GM12878 (cell line): ENCODE results near the gene SP2. TPM values are rescaled to one million over a fixed set of nuclear protein-coding genes. Genes with fewer than 3 reads are reported as not detected.

Experiments
- ATAC-seq: fragments of 200-7000 bp; cut with Tn5 transposase; 3 replicates; pipeline ENCODE4 v1.9.1; 2020; ENCODE audit warnings: mild to moderate bottlenecking, moderate library complexity
- BruUV-seq: library from RNA; stranded (reverse); fragments of 400-500 nt; replicated peaks from 2 replicates; lab custom pipeline; 2021; lab: Mats Ljungman, UMichigan
- CTCF ChIA-PET: fragments of 300-600 bp; sonication (Branson Sonifier 250); formaldehyde crosslinking; extraction: SDS; loops from one replicate; lab custom pipeline; 2021; ENCODE audit warnings: inconsistent platforms; lab: Yijun Ruan, JAX
- POLR2A ChIA-PET: fragments of 350-600 bp; formaldehyde crosslinking; extraction: SDS; loops from one replicate; lab custom pipeline; 2021; ENCODE audit warnings: inconsistent platforms; lab: Charles Lee
- RAD21 ChIA-PET: fragments of 300-600 bp; sonication (Branson Sonifier 250); formaldehyde crosslinking; loops from one replicate; lab custom pipeline; 2023; ENCODE audit warnings: antibody characterized with exemption; ENCODE audit not compliant: unreplicated experiment; lab: Charles Lee
- SMC1A ChIA-PET: fragments of 300-600 bp; sonication (Branson Sonifier 250); formaldehyde crosslinking; loops from one replicate; lab custom pipeline; 2023; ENCODE audit not compliant: unreplicated experiment, uncharacterized antibody; lab: Charles Lee
- DNase-seq: peaks from one replicate; pipeline ENCODE4 v3.0.0-alpha.2; 2011; ENCODE audit warnings: low read depth, low spot score
- FAIRE-seq: peaks from 3 replicates; lab custom pipeline; 2011; peaks lifted over from hg19 to GRCh38; lab: Jason Lieb, UNC
- H2AFZ ChIP-seq: 2 replicates; pipeline ENCODE4 v1.6.0; 2011; ENCODE audit warnings: low read depth, low read length, control low read depth; ENCODE audit not compliant: control insufficient read depth
- H3K27ac ChIP-seq: 2 replicates; pipeline ENCODE4 v1.5.1; 2011; ENCODE audit warnings: control low read depth; ENCODE audit not compliant: control insufficient read depth, insufficient read depth
- H3K27me3 ChIP-seq, 2 experiments: replicated peaks in 1 of 2; 2 replicates each; pipeline versions ENCODE4 v1.6.0 to v1.6.1; 2011; ENCODE audit warnings: low read length in 1 of 2; ENCODE audit not compliant: control insufficient read depth in 2 of 2, insufficient read depth in 2 of 2
- H3K36me3 ChIP-seq, 2 experiments: 2 replicates each; pipeline ENCODE4 v1.5.1; 2011; ENCODE audit warnings: low read length in 1 of 2; ENCODE audit not compliant: control insufficient read depth in 2 of 2, insufficient read depth in 2 of 2
- H3K4me1 ChIP-seq: 2 replicates; pipeline ENCODE4 v1.6.1; 2011; ENCODE audit warnings: mild to moderate bottlenecking, low read length, moderate library complexity, mixed read lengths; ENCODE audit not compliant: control insufficient read depth, insufficient read depth
- H3K4me2 ChIP-seq: 2 replicates; pipeline ENCODE4 v1.6.0; 2011; ENCODE audit warnings: control low read depth; ENCODE audit not compliant: control insufficient read depth, insufficient read depth
- H3K4me3 ChIP-seq: fragments of 200-600 bp; sonication (generic); 2 replicates; pipeline ENCODE4 v1.5.1; 2016
- H3K79me2 ChIP-seq: 2 replicates; pipeline ENCODE4 v1.6.0; 2011; ENCODE audit warnings: low read length; ENCODE audit not compliant: control insufficient read depth, insufficient read depth
- H3K9ac ChIP-seq: 2 replicates; pipeline ENCODE4 v1.8.0; 2011; ENCODE audit warnings: low read length, control low read depth, mixed read lengths; ENCODE audit not compliant: control insufficient read depth, insufficient read depth
- H3K9me3 ChIP-seq: replicated peaks from 3 replicates; pipeline ENCODE4 v1.5.1; 2011; ENCODE audit warnings: mild to moderate bottlenecking, low read length; ENCODE audit not compliant: control insufficient read depth, insufficient read depth
- H4K20me1 ChIP-seq: 2 replicates; pipeline ENCODE4 v1.6.0; 2011; ENCODE audit not compliant: control insufficient read depth, insufficient read depth
- BCL11A ChIP-seq: IDR thresholded peaks from 2 replicates; pipeline ENCODE4 v1.6.1; 2011; ENCODE audit warnings: low read depth, low read length
- DPF2 ChIP-seq: fragments of 450-650 bp; IDR thresholded peaks from 2 replicates; pipeline ENCODE4 v1.6.1; 2017; ENCODE audit warnings: mild to moderate bottlenecking
- IKZF2 ChIP-seq, 2 experiments: fragments of 450-650 bp; IDR thresholded peaks; 2 replicates each; pipeline ENCODE4 v1.6.1; 2017; ENCODE audit warnings: mild to moderate bottlenecking in 2 of 2, moderate library complexity in 2 of 2
- NR2C2 ChIP-seq: IDR thresholded peaks from 2 replicates; pipeline ENCODE4 v1.6.1; 2011; ENCODE audit warnings: borderline replicate concordance, low read depth; ENCODE audit not compliant: control insufficient read depth, insufficient read length
- POU2F2 ChIP-seq: IDR thresholded peaks from 3 replicates; pipeline ENCODE4 v1.6.1; 2011; ENCODE audit warnings: low read depth, mild to moderate bottlenecking, low read length, borderline replicate concordance
- RAD21 ChIP-seq: IDR thresholded peaks from 2 replicates; pipeline ENCODE4 v1.6.1; 2011; ENCODE audit warnings: mild to moderate bottlenecking, low read depth, low read length, moderate library complexity; ENCODE audit not compliant: insufficient read depth
- TARDBP ChIP-seq: IDR thresholded peaks from 2 replicates; pipeline ENCODE4 v1.6.1; 2016; ENCODE audit warnings: borderline replicate concordance
- WGBS: methylation state at CpG from one replicate; pipeline ENCODE4 v1.1.6; 2016; ENCODE audit warnings: low lambda C conversion rate; ENCODE audit not compliant: insufficient replicate concordance, insufficient coverage; ENCODE audit errors: missing lambda C conversion rate; 5-methylcytosine and 5-hydroxymethylcytosine counted together
- in situ Hi-C: fragments of 300-500 bp; cut with MboI; formaldehyde crosslinking; loops from 9 replicates; pipeline ENCODE4 v1.14.3; 2018; ENCODE audit warnings: mixed read lengths
- intact Hi-C: fragments of 100-400 bp; cut with micrococcal nuclease; formaldehyde crosslinking; loops from one replicate; pipeline ENCODE4 v1.14.2; 2022; ENCODE audit not compliant: unreplicated experiment
- polyA plus RNA-seq, 11 experiments: library from polyadenylated mRNA; depleted of rRNA in 4 of 11; unstranded in 6 of 11; stranded (reverse) in 5 of 11; fragments of >200 nt; fragmentation: Nextera tagmentation in 4 of 11; fragmentation: Illumina TruSeq in 1 of 11; extraction: Ambion mirVana in 4 of 11; extraction: Trizol in 1 of 11; gene quantifications; 1 replicate in 1 of 11; 2 replicates in 10 of 11; pipeline versions ENCODE4 v1.2.1 to v1.2.3, GENCODE V29; 2011 to 2016; ENCODE audit warnings: inconsistent platforms in 2 of 11, missing spikeins in 2 of 11, low read depth in 1 of 11
- total RNA-seq, 4 experiments: library from RNA; depleted of rRNA in 3 of 4; stranded (reverse); fragments of >200 nt in 3 of 4; fragmentation: Illumina TruSeq in 1 of 4; extraction: Trizol in 1 of 4; gene quantifications; 2 replicates each; pipeline versions ENCODE4 v1.2.1 to v1.2.3, GENCODE V29; 2013 to 2021
- TF ChIP-seq, protein P1 (sequence below): fragments of 450-650 bp; formaldehyde crosslinking; IDR thresholded peaks from 2 replicates; pipeline ENCODE4 v1.4.0; 2020; ENCODE audit warnings: mild to moderate bottlenecking, moderate library complexity
- TF ChIP-seq, protein P2 (sequence below): fragments of 450-650 bp; IDR thresholded peaks from 2 replicates; pipeline ENCODE4 v1.6.1; 2017; ENCODE audit warnings: borderline replicate concordance
- TF ChIP-seq, protein P3 (sequence below): fragments of 150-350 bp; IDR thresholded peaks from 2 replicates; pipeline ENCODE4 v1.6.1; 2014; ENCODE audit warnings: mild to moderate bottlenecking, low read depth, low read length
- TF ChIP-seq, protein P4 (sequence below): IDR thresholded peaks from 2 replicates; pipeline ENCODE4 v1.6.1; 2012; ENCODE audit warnings: low read depth, low read length, improper control_type of control experiment
- TF ChIP-seq, protein P5 (sequence below): fragments of 450-650 bp; IDR thresholded peaks from 2 replicates; pipeline ENCODE4 v1.6.1; 2014; ENCODE audit warnings: mild to moderate bottlenecking

The SP2 gene
- total and polyA plus RNA-seq, 10 of the 15 experiments (the other 5 are each of a cell fraction or from before 2014, with no cell fraction given): 1.2 to 19.1 (median 4.8) TPM

DNA sequence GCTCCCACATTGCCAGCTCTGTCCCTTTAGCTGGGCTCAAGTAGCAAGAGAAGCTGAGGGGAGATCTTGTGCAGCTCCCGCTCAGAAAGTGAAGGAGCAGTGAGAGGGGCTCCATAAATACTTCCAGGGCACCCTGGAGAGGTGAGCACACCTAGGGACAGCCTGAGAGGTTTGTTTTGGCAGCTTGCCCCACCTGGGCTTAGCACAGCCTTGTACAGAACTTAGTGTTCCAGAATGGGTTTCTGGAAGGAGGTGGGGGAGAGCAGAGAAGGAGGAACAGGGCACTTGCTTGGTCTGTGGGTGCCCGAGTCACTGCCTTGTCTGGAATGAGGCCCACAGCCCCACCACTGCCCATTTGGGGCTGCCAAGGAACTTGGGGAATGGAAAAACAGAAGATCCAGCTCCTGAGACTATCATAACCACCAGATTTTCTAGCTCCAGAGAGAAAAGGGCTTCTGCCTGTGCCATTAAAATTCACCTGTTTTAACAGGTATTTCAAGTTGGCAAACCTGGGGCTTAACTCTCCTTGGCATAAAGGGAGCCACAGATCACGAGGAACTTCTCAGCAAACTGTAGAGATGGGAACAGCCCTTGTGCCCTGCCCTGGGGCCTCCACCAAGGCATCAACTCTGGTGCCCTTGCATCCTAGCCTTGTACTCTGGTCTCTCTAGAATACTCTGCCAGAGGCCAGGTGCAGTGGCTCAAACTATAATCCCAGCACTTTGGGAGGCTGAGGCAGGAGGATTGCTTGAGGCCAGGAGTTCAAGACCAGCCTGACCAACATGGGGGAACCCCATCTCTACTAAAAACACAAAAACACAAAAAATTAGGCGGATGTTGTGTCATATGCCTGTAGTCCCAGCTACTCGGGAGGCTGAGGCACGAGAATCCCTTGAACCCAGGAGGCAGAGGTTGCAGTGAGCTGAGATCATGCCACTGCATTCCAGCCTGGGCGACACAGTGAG, 59.7 kb downstream of the SP2 start:
- RAD21 ChIA-PET: interaction anchor here (0.5 to 2.6 kb wide), 3 partner anchors 15 to 184 kb away, joined by 4 to 9 read pairs (median 8); partner anchors contain the start of gene CDK5RAP3
- WGBS: 73% methylated on average over 7 of the region's 7 CpGs
- TF ChIP-seq NR2C2: no peak
- TF ChIP-seq, protein P1, sequence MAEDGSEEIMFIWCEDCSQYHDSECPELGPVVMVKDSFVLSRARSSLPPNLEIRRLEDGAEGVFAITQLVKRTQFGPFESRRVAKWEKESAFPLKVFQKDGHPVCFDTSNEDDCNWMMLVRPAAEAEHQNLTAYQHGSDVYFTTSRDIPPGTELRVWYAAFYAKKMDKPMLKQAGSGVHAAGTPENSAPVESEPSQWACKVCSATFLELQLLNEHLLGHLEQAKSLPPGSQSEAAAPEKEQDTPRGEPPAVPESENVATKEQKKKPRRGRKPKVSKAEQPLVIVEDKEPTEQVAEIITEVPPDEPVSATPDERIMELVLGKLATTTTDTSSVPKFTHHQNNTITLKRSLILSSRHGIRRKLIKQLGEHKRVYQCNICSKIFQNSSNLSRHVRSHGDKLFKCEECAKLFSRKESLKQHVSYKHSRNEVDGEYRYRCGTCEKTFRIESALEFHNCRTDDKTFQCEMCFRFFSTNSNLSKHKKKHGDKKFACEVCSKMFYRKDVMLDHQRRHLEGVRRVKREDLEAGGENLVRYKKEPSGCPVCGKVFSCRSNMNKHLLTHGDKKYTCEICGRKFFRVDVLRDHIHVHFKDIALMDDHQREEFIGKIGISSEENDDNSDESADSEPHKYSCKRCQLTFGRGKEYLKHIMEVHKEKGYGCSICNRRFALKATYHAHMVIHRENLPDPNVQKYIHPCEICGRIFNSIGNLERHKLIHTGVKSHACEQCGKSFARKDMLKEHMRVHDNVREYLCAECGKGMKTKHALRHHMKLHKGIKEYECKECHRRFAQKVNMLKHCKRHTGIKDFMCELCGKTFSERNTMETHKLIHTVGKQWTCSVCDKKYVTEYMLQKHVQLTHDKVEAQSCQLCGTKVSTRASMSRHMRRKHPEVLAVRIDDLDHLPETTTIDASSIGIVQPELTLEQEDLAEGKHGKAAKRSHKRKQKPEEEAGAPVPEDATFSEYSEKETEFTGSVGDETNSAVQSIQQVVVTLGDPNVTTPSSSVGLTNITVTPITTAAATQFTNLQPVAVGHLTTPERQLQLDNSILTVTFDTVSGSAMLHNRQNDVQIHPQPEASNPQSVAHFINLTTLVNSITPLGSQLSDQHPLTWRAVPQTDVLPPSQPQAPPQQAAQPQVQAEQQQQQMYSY: no peak
- no peak for TF ChIP-seq RAD21
- no peak for TF ChIP-seq IKZF2 (IDR thresholded peaks at IDR 0.05)
- TF ChIP-seq, protein P2, sequence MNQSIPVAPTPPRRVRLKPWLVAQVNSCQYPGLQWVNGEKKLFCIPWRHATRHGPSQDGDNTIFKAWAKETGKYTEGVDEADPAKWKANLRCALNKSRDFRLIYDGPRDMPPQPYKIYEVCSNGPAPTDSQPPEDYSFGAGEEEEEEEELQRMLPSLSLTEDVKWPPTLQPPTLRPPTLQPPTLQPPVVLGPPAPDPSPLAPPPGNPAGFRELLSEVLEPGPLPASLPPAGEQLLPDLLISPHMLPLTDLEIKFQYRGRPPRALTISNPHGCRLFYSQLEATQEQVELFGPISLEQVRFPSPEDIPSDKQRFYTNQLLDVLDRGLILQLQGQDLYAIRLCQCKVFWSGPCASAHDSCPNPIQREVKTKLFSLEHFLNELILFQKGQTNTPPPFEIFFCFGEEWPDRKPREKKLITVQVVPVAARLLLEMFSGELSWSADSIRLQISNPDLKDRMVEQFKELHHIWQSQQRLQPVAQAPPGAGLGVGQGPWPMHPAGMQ: no peak
- TF ChIP-seq, protein P3, sequence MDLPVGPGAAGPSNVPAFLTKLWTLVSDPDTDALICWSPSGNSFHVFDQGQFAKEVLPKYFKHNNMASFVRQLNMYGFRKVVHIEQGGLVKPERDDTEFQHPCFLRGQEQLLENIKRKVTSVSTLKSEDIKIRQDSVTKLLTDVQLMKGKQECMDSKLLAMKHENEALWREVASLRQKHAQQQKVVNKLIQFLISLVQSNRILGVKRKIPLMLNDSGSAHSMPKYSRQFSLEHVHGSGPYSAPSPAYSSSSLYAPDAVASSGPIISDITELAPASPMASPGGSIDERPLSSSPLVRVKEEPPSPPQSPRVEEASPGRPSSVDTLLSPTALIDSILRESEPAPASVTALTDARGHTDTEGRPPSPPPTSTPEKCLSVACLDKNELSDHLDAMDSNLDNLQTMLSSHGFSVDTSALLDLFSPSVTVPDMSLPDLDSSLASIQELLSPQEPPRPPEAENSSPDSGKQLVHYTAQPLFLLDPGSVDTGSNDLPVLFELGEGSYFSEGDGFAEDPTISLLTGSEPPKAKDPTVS: no peak
- TF ChIP-seq, protein P4, sequence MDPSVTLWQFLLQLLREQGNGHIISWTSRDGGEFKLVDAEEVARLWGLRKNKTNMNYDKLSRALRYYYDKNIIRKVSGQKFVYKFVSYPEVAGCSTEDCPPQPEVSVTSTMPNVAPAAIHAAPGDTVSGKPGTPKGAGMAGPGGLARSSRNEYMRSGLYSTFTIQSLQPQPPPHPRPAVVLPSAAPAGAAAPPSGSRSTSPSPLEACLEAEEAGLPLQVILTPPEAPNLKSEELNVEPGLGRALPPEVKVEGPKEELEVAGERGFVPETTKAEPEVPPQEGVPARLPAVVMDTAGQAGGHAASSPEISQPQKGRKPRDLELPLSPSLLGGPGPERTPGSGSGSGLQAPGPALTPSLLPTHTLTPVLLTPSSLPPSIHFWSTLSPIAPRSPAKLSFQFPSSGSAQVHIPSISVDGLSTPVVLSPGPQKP: no peak
- no peak for TF ChIP-seq DPF2
- TF ChIP-seq, protein P5, sequence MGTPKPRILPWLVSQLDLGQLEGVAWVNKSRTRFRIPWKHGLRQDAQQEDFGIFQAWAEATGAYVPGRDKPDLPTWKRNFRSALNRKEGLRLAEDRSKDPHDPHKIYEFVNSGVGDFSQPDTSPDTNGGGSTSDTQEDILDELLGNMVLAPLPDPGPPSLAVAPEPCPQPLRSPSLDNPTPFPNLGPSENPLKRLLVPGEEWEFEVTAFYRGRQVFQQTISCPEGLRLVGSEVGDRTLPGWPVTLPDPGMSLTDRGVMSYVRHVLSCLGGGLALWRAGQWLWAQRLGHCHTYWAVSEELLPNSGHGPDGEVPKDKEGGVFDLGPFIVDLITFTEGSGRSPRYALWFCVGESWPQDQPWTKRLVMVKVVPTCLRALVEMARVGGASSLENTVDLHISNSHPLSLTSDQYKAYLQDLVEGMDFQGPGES: no peak
- no peak for TF ChIP-seq POU2F2
- no peak for TF ChIP-seq TARDBP
- no peak for TF ChIP-seq BCL11A

More for the DNA sequence above, 59.7 kb downstream of the SP2 start:
- no peak overlapping the region for H3K4me3 ChIP-seq
- intact Hi-C loops (no loop called here), in situ Hi-C loops (no loop called here)
- H3K9ac ChIP-seq: no peak overlapping the region
- ATAC-seq (no peak), FAIRE-seq (no peak), DNase-seq (no peak)
- no TSS peak for BruUV-seq
- ChIA-PET POLR2A (interaction anchor here (0.6 to 1.3 kb wide), 3 partner anchors 16 to 671 kb away, joined by 3 to 10 read pairs (median 9); partner anchors contain the start of gene CDK5RAP3), SMC1A (interaction anchor here (0.9 to 1.6 kb wide), 3 partner anchors 13 to 62 kb away, joined by 3 to 4 read pairs (median 3); no protein-coding TSS in a partner anchor), CTCF (interaction anchor here (1.0 to 18.1 kb wide), 5 partner anchors 9 to 60 kb away, joined by 3 to 419 read pairs (median 51); partner anchors contain the start of genes CDK5RAP3 and PNPO)
- H4K20me1 ChIP-seq: no peaks in the 10 kb centered on the region
- no peaks in the 10 kb centered on the region for H3K36me3 ChIP-seq
- no peak overlapping the region for H3K27ac ChIP-seq
- no peak overlapping the region for H2AFZ ChIP-seq
- no peaks in the 10 kb centered on the region for H3K9me3 ChIP-seq
- no peaks in the 10 kb centered on the region for H3K79me2 ChIP-seq
- 0 out of 2 replicates have a peak, but pooled peaks cover 3% of the 10 kb centered on the region for H3K4me1 ChIP-seq
- H3K4me2 ChIP-seq: no peak overlapping the region
- H3K27me3 ChIP-seq: no peaks in the 10 kb centered on the region
